CD4-positive, alpha-beta T cell treated with Interleukin-15 for 4 hours (primary cell): ENCODE results near the gene DZIP1.

Source experiments
- DNase-seq: peaks from one replicate; pipeline ENCODE4 v3.0.0-alpha.2; 2020; ENCODE audit warnings: low spot score

Gene DZIP1

DNA sequence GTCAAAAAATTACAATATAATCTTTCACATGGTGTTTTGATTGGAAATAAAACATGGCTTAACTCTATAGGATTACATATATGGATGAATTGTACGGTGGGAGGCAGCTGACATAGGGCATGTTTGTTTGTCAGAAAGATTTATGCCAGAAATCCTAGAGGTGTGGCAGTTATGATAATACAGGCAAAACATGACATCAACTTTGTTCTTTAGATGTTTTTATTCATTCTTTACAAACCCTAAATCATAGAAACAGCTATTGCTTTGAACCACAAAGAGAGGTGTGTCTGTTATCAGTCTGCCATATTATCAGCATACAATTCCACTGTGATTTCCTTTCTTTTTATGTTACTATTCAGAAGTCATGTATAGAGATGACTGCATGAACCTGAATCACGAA, 100.2 kb downstream of the DZIP1 start:
- no peak for DNase-seq

DNA sequence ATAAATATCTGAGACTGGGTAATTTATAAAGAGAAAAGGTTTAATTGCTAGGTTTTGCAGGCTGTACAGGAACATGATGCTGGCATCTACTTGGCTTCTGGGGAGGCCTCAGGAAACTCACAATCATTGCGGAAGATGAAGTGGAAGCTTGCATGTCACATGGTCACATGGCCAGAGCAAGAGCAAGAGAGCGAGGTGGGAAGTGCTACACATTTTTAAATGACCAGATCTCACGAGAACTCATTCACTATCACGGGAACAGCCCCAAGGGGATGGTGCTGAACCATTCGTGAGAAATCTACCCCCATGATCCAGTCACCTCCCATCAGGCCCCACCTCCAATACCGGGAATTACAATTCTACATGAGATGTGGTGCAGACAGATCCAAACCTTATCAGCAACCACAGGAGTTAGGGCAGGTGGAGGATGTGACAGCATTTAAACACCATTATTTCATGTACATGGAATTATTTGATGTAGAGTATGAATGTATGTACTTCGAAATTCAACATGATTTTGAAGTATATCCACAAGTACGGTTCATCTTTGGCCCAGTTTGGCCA, 102.5 kb downstream of the DZIP1 start:
- DNase-seq: no peak

DNA sequence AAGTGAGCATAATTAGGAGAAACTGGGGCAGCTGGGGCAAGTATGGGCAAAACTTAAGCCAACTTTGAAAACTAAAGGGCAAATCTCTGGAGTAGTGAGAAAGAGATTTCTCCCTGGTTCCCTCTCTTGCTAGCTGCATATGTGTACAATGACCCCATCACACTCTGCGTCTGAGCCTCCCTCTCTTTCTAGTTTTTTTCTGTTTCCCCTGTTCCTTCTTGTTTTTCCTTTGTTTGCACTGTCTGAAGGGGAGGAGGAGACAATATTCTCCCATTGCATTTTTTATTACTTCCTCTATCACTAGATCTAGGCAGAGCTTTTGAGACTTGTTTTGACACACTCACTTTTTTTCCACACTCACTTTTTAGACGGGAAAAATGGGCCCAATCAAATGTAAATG, 103.2 kb downstream of the DZIP1 start:
- DNase-seq: no peak

DNA sequence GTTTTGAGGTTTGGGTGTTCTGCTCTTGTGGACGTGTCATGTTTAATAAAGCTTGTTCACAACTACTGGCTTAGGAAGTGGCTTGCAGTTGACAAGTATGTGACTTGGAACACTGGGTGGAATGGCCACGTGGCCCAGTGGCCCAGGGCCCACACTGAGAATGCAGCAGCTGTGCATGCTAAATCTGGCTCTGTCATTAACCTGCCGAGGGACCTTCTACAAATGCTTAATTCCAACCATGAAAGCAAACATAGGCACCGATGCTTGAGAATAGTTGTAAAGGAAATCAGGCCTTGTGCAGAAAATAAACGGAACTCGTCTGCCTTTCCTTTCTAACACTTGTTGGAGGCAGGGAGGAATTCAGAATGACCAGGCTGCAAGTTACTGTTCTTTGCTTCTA, 103.6 kb downstream of the DZIP1 start:
- DNase-seq: no peak

DNA sequence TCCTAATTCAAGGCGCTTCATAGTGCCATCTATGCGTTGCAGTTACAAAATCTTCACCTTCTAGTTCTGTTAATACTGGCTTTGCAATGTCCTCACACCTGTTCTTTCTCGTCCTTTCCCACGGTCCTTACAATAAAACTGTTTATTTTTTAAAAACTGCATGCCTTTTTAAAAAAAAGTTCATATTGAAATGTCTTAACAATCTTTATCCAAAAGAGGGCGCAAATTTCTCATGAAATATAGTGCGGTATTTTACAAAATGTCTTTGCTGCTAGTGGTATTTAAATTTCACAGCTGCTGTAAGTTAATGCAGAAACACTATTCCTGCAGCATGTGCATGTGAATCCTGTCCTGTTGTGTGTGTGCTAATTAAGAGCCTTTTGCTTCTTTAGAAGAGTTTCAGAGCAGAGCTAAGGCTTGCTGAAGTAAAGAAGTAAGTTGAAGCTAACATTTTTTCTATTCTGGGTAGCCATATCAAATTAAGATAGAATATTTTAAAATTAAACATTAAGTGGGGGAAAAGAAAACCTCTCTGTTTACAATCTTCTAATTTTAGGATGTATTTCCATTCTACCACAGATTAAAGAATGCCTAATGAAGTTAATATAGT, 107.8 kb downstream of the DZIP1 start:
- no peak for DNase-seq

DNA sequence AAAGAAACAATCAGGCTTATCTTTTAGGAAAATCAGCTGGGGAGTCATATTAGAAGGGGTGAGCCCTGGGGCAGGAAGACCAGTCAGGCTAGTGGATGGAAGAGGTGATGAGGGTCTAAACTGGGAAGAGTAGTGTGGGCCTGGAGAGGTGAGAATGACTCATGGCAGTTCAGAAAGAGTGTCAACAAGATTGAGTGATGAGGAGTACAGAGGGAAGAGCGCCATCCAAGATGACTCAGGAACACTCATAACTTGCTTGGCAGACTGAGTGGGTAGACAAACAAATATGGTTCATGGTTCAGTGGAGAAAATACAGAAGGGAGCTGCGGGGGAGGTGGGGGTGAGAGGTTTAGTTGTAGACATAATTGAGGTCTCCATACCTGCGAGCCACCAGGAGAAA, 109.3 kb downstream of the DZIP1 start:
- DNase-seq: no peak

DNA sequence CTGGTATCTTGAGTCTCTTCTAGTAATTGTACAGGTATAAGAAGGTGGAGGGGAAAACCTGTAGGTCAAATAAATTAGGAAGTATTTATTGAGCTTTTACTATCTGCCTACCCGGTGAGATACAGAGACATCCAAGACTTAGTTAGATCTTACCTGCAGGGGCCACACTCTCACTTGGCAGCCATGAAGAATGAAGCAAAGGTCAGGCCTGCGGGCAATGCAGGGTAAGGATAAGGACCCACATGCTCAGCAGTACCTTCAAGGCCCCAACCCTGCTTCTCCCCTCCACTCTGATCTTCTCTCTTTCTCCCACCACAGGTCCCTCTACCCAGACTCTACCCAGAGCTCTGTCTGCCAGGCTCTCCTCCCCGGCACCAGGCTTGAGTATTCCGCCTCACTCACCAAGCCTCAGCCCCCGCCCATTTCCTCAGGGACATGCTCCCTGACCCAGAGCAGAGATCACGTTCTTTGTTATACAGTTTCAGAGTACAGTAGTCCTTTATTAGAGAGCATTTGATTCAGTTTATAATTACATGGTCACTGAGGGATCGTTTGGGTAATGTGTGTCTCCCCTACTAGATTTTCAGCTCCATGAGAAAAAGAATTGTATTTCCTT, 110.9 kb downstream of the DZIP1 start:
- no peak for DNase-seq

DNA sequence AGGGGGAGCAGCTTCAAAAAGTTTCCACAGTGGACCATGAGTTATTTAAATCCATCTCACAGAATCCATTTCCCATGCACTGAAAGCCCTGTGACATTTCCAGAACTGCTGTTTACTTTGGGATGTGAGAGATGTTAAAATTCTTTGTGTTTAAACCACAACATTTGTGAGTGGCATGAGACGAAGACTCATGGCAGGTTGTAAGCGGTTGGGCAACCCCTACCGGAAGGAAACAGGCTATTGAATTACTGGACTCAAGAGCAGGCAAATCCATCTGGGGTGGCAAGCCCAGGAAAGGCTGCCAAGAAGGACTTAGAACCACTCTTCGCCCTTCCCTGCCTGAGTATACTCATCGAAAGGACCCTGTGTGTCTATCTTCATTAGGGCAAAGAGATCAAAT, 114.3 kb downstream of the DZIP1 start:
- DNase-seq: no peak
